ENCODE data around the gene GNA12.

The GNA12 gene

DNA sequence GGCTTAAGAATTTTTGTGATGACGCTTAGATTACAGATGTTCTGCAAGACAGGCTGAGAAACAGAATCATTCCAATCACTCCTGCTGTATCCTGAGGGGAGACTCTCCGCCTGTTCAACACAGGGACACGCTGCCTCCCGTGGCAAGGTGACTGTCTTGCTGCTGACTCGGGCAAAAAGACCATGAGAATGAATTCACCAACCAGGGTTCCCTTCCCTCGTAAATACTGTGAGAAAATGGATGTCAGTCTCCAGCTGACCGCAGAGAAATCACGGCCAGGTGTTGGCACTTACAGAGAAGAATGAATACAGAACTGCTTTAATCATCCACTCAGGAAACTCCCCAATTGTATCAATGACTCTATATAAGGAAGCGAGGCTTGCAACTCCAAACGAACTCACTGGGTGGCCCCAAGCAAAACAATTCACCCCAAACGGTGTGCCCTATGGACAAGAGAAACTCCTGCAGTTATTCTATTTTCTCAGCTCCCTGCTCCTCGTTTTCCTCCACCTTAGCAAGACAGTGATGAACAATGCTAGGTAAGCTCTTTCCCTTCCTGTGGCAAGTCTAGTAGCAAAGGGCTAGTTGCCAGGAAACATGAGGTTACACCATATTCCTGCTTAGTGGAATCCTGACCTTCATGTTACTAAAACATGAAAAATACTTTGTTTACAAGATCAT, 22.8 kb downstream of the GNA12 start:
- TF ChIP-seq CTCF (IDR thresholded peaks at IDR 0.05) (0 out of 2 replicates have a peak, but pooled peaks have one; percentile 19), ZFX (IDR thresholded peaks at IDR 0.05; ENCODE audit: borderline replicate concordance) (no peak)
- H3K27ac ChIP-seq: no peak overlapping the region

- TF ChIP-seq ZFX (IDR thresholded peaks at IDR 0.05; ENCODE audit: borderline replicate concordance) (no peak), CTCF (IDR thresholded peaks at IDR 0.05) (no peak)
- no peak overlapping the region for H3K27ac ChIP-seq
Observed at GRCh38 chr7:2820508-2820934, 23.6 kb downstream of the GNA12 start.

DNA sequence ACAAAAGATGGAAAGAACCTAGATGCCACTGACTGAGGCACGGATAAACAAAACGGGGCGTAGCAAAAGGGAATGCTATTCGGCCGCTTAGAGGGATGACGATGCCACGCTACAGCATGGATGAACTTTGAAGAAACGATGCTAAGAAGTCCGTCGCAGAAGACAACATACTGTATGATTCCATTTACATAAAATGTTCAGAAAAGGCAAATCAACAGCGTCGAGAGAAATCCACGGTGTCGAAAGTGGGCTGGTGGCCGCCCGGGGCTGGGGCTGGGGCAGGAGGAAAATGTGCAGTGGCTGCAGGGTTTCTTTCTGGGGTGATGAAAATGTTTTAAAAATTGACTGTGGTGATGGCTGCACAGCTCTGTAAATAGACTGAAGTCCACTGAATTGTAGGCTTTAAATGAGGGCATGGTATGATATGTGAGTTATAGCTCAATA, 24.1 kb downstream of the GNA12 start:
- H3K27ac ChIP-seq: no peak overlapping the region
- TF ChIP-seq CTCF (IDR thresholded peaks at IDR 0.05) (no peak), ZFX (IDR thresholded peaks at IDR 0.05; ENCODE audit: borderline replicate concordance) (no peak)

DNA sequence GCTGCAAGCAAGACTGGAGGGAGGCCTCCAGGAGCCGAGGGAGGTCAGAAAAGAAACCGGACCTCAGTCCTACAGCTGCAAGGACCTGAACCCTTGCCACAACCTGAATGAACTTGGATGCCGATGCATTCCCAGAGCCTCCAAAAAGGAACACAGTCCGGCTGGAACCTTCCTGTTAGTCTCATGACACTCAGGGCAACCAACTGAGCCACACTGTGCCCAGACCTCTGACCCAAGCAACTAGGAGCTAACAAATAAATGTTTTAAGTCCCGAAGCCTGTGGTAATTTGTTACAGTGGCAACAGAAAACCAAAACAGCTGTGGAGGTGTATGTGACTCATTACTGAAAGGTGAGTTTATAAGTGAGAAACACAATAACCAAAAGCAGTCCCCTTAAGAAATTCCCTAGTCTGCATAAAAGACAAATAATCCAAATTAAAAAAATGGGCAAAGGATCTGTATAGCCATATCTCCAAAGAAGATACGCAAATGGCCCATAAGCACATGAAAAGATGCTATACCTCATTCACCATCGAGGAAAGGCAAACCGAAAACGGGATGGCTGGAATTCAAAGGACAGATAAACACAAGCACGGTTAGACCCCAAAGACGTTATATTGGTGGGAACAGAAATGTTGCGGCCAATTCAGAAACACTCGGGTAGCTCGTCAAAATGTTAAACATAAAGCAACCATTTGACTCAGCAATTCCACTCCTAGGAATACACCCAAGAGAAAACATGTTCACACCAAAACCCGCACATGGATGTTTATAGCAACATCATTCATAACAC, 24.8 kb downstream of the GNA12 start:
- H3K27ac ChIP-seq: no peak overlapping the region
- TF ChIP-seq CTCF (IDR thresholded peaks at IDR 0.05): no peak
- TF ChIP-seq ZFX (IDR thresholded peaks at IDR 0.05; ENCODE audit: borderline replicate concordance): no peak

DNA sequence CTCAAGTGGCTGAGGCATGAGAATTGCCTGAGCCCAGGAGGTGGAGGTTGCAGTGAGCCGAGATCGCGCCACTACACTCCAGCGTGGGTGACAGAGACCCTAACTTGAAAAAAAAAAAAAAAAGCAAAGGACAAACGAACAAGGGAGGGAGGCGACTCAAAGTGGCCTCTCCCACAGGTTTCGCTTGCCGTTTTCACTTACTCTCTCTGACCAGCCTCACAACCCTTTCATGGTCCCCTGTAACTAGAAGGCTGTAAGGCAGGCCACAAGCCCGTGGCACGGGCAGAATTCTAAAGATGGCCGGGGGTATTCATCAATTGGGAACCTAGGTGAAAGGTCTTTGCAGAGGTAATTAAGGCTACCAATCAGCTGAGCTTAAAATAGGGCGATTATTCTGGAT, 25.5 kb downstream of the GNA12 start:
- no peak for TF ChIP-seq CTCF (IDR thresholded peaks at IDR 0.05)
- no peak for TF ChIP-seq ZFX (IDR thresholded peaks at IDR 0.05; ENCODE audit: borderline replicate concordance)
- no peak overlapping the region for H3K27ac ChIP-seq

DNA sequence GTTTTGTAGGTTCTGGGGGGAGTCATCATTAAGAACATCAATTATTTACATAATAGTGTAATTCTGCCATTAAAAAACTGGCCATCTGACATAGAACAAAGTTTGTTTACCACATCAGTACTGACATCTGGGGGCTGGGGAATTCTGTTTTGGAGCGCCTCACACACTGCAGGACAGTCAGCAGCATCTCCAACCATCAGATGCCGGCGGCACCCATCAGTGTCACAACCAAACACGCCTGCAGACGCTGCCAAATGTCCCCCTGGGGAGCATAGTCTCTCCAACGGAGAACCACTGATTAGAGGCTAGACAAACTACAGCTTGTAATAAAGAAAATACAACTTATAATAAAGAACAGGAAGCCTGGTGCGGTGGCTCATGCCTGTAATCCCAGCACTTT, 26.0 kb downstream of the GNA12 start:
- TF ChIP-seq ZFX (IDR thresholded peaks at IDR 0.05; ENCODE audit: borderline replicate concordance) (no peak), CTCF (IDR thresholded peaks at IDR 0.05) (no peak)

DNA sequence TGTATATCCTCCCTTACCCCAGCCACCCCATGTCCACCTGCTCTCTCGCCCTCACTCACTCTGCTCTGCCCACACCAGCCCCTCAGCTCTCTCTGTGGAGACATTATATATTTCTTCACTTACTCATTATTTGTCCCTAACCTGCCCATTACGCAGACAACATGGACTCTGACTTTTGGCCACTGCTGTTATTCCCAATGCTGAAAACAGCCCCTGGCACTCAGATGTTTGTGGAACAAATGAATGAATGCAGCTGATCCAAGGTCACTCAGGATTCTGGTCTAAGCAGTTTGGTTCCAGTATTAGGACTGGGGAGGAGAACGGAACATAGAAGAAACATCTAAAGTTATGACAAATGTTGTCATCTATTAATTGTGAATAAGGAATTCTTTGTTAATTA, 26.7 kb downstream of the GNA12 start:
- TF ChIP-seq CTCF (IDR thresholded peaks at IDR 0.05) (no peak), ZFX (IDR thresholded peaks at IDR 0.05; ENCODE audit: borderline replicate concordance) (no peak)
- H3K27ac ChIP-seq: no peak overlapping the region

More for the DNA sequence above, 26.0 kb downstream of the GNA12 start:
- H3K27ac ChIP-seq: no peak overlapping the region

Data from 22Rv1 (cell line).